Calu3 (cell line): ENCODE measurements around the gene CPE. TPM values are rescaled to one million over a fixed set of nuclear protein-coding genes. Genes with fewer than 3 reads are reported as not detected.

Experiments used
- BruUV-seq: library from RNA; stranded (reverse); fragments of 400-500 nt; replicated peaks from 2 replicates; lab custom pipeline; 2021; lab: Mats Ljungman, UMichigan
- CTCF ChIA-PET: fragments of 300-600 bp; sonication (Branson Sonifier 250); formaldehyde crosslinking; loops from one replicate; lab custom pipeline; 2022; ENCODE audit warnings: antibody characterized with exemption; lab: Charles Lee
- DNase-seq: peaks from one replicate; pipeline ENCODE4 v3.0.0; 2022
- H3K27ac Mint-ChIP-seq: one replicate; pipeline ENCODE4 v1.8.0; 2022; ENCODE audit warnings: mixed read lengths; ENCODE audit not compliant: unreplicated experiment
- H3K27me3 Mint-ChIP-seq: one replicate; pipeline ENCODE4 v1.8.0; 2022; ENCODE audit warnings: mixed read lengths; ENCODE audit not compliant: unreplicated experiment
- H3K36me3 Mint-ChIP-seq: one replicate; pipeline ENCODE4 v1.8.0; 2022; ENCODE audit warnings: mild to moderate bottlenecking, moderate library complexity, mixed read lengths; ENCODE audit not compliant: insufficient read depth, unreplicated experiment
- H3K4me1 Mint-ChIP-seq: one replicate; pipeline ENCODE4 v1.8.0; 2022; ENCODE audit warnings: mild to moderate bottlenecking, low read depth, mixed read lengths; ENCODE audit not compliant: unreplicated experiment
- H3K4me3 Mint-ChIP-seq: one replicate; pipeline ENCODE4 v1.8.0; 2022; ENCODE audit warnings: mild to moderate bottlenecking, low read depth, moderate library complexity, mixed read lengths; ENCODE audit not compliant: unreplicated experiment
- H3K9me3 Mint-ChIP-seq: one replicate; pipeline ENCODE4 v1.8.0; 2022; ENCODE audit warnings: low read depth, mixed read lengths; ENCODE audit not compliant: unreplicated experiment
- CTCF ChIP-seq: fragments of 200-600 bp; IDR thresholded peaks from one replicate; pipeline ENCODE4 v1.8.0; 2022; ENCODE audit warnings: antibody characterized with exemption; ENCODE audit not compliant: unreplicated experiment
- intact Hi-C: fragments of 100-400 bp; cut with micrococcal nuclease; formaldehyde crosslinking; loops from one replicate; pipeline ENCODE4 v1.10.0; 2022; ENCODE audit not compliant: unreplicated experiment
- total RNA-seq: library from RNA; stranded (reverse); gene quantifications from 2 replicates; pipeline ENCODE4 v1.2.3, GENCODE V29; 2022

Gene CPE
- total RNA-seq, 1 experiment from 2014 or later, result 4.7 TPM

- Mint-ChIP-seq H3K4me3 (no peak overlapping the region), H3K4me1 (no peaks in the 10 kb centered on the region), H3K27ac (no peak overlapping the region), H3K36me3 (no peaks in the 10 kb centered on the region), H3K9me3 (no peaks in the 10 kb centered on the region), H3K27me3 (no peaks in the 10 kb centered on the region)
- no peak for TF ChIP-seq CTCF
- CTCF ChIA-PET, result no interaction called here
- intact Hi-C loops, result no loop called here
- BruUV-seq, result no TSS peak
- no peak for DNase-seq
Observed at GRCh38 chr4:165514739-165515138, 135.9 kb downstream of the CPE start.

DNA sequence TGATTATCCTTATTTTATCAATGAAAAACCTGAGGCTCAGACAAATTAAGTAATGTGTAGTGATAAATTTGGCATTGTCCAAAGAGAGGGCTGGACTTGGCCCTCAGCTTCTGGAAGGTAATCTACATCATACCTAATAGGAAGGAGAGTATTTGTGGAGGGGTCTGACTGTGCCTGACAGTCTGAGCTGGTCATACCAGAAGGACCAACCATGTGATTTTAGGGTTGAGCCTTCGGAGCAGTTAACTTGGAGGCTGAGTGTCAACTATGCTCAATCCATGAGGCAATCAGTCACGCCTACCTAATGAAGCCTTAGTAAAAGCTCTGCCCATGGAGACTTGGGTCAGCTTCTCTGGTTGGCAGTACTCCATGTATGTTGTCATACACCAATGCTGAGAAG is 136.4 kb downstream of the CPE start:
- BruUV-seq, result no TSS peak

GRCh38 chr4:165516281-165516833 is 137.5 kb downstream of the CPE start:
- intact Hi-C loops, result no loop called here
- H3K4me1 Mint-ChIP-seq, result no peaks in the 10 kb centered on the region
- no peak overlapping the region for H3K4me3 Mint-ChIP-seq

More for the DNA sequence above, 136.4 kb downstream of the CPE start:
- intact Hi-C loops, result no loop called here
- CTCF ChIA-PET, result no interaction called here
- Mint-ChIP-seq H3K4me3 (no peak overlapping the region), H3K27ac (no peak overlapping the region), H3K4me1 (no peaks in the 10 kb centered on the region), H3K36me3 (no peaks in the 10 kb centered on the region), H3K27me3 (no peaks in the 10 kb centered on the region), H3K9me3 (no peaks in the 10 kb centered on the region)
- TF ChIP-seq CTCF, result no peak
- DNase-seq, result no peak

DNA sequence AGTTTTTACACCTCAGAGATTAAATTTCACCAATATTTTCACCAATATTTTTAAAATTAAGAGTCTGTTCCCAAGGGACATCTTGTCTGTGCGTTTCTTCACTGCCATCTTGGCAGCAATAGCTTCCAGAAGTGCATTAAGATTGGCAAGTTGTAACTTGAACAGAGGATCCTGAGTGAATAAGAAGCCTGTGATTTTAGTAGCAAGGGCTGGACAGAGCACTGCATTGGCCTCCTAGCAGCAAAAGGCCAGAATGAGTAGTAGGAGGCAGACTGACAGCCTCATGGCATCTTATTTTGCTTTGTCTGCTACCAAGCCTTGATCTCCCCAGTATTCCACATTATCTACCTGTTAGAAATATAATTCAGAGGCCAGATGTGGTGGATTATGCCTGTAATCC is 138.4 kb downstream of the CPE start:
- DNase-seq, result no peak
- intact Hi-C loops, result no loop called here
- Mint-ChIP-seq H3K27me3 (no peaks in the 10 kb centered on the region), H3K27ac (no peak overlapping the region), H3K36me3 (no peaks in the 10 kb centered on the region), H3K4me3 (no peak overlapping the region), H3K9me3 (no peaks in the 10 kb centered on the region), H3K4me1 (no peaks in the 10 kb centered on the region)
- CTCF ChIA-PET, result no interaction called here
- TF ChIP-seq CTCF, result no peak
- BruUV-seq, result no TSS peak

More at GRCh38 chr4:165516281-165516833, 137.5 kb downstream of the CPE start:
- no peaks in the 10 kb centered on the region for H3K36me3 Mint-ChIP-seq
- H3K27me3 Mint-ChIP-seq, result no peaks in the 10 kb centered on the region
- BruUV-seq, result no TSS peak
- DNase-seq, result no peak
- no peak overlapping the region for H3K27ac Mint-ChIP-seq
- H3K9me3 Mint-ChIP-seq, result no peaks in the 10 kb centered on the region
- no peak for TF ChIP-seq CTCF
- CTCF ChIA-PET, result no interaction called here
